Neural cell (in vitro differentiated cells): ENCODE measurements around the gene ZNF304. TPM values are rescaled to one million over a fixed set of nuclear protein-coding genes. Genes with fewer than 3 reads are reported as not detected.
"Not testable (repeated sequence)": the region's sequence is repeated elsewhere in the genome, so short reads cannot be mapped to it uniquely, and the experiment has no call there.

ENCODE experiments used
- H2AFZ ChIP-seq: fragments of 200-600, 300-800 bp; sonication (generic), shearing (Covaris generic); 2 replicates; pipeline ENCODE4 v1.6.0; 2014; ENCODE audit warnings: low read depth, mild to moderate bottlenecking, antibody characterized with exemption, low read length, moderate library complexity
- H3F3A ChIP-seq: fragments of 200-600 bp; shearing (Covaris generic); 2 replicates; pipeline ENCODE4 v1.6.1; 2016; ENCODE audit warnings: mild to moderate bottlenecking, moderate library complexity, mixed read lengths, antibody characterized with exemption, low read length; ENCODE audit not compliant: insufficient read depth, poor library complexity, severe bottlenecking
- H3K27ac ChIP-seq: fragments of 200-600, 300-800 bp; sonication (generic), shearing (Covaris generic); 2 replicates; pipeline ENCODE4 v1.5.1; 2014; ENCODE audit warnings: mild to moderate bottlenecking, low read length, moderate library complexity
- H3K27me3 ChIP-seq: fragments of 300-800, 200-600 bp; sonication (generic), shearing (Covaris generic); 2 replicates; pipeline ENCODE4 v1.6.0; 2014; ENCODE audit warnings: mild to moderate bottlenecking, low read depth, low read length, moderate library complexity; ENCODE audit not compliant: insufficient read depth
- H3K36me3 ChIP-seq: fragments of 300-800, 200-600 bp; sonication (generic), shearing (Covaris generic); 2 replicates; pipeline ENCODE4 v1.5.1; 2014; ENCODE audit warnings: mild to moderate bottlenecking, antibody characterized with exemption, low read length, moderate library complexity; ENCODE audit not compliant: insufficient read depth
- H3K4me2 ChIP-seq: fragments of 300-800, 200-600 bp; sonication (generic), shearing (Covaris generic); 2 replicates; pipeline ENCODE4 v1.6.0; 2014; ENCODE audit warnings: mild to moderate bottlenecking, low read length
- H3K4me3 ChIP-seq: fragments of 300-800, 200-600 bp; sonication (generic), shearing (Covaris generic); 2 replicates; pipeline ENCODE4 v1.5.1; 2014; ENCODE audit warnings: mild to moderate bottlenecking, low read length, moderate library complexity
- H3K79me2 ChIP-seq: fragments of 200-600 bp; shearing (Covaris generic); replicated peaks from 2 replicates; pipeline ENCODE4 v1.6.0; 2014; ENCODE audit warnings: mild to moderate bottlenecking, low read length, moderate library complexity; ENCODE audit not compliant: insufficient read depth
- H3K9ac ChIP-seq: fragments of 300-800, 200-600 bp; sonication (generic), shearing (Covaris generic); 2 replicates; pipeline ENCODE4 v1.6.1; 2016; ENCODE audit warnings: mild to moderate bottlenecking, low read length, mixed read lengths
- H3K9me2 ChIP-seq: fragments of 200-600 bp; shearing (Covaris generic); 2 replicates; pipeline ENCODE4 v1.6.1; 2016; ENCODE audit warnings: mild to moderate bottlenecking, low read length, mixed read lengths; ENCODE audit not compliant: insufficient read depth
- H3K9me3 ChIP-seq: fragments of 200-600, 300-800 bp; sonication (generic), shearing (Covaris generic); 2 replicates; pipeline ENCODE4 v1.6.1; 2016; ENCODE audit warnings: mild to moderate bottlenecking, mixed run types, low read length, moderate library complexity, mixed read lengths
- H4K20me1 ChIP-seq: fragments of 200-600 bp; shearing (Covaris generic); 2 replicates; pipeline ENCODE4 v1.6.1; 2016; ENCODE audit warnings: mild to moderate bottlenecking, mixed run types; ENCODE audit not compliant: insufficient read depth
- CTCF ChIP-seq: fragments of 450-650 bp; IDR thresholded peaks from 2 replicates; pipeline ENCODE4 v1.5.1; 2014; ENCODE audit warnings: antibody characterized with exemption, mild to moderate bottlenecking, moderate library complexity; ENCODE audit not compliant: poor library complexity, severe bottlenecking
- EZH2 ChIP-seq: fragments of 200-600, 300-800 bp; shearing (Covaris generic), sonication (generic); IDR thresholded peaks from 2 replicates; pipeline ENCODE4 v1.6.1; 2014; ENCODE audit warnings: antibody characterized with exemption, low read length, borderline replicate concordance, mild to moderate bottlenecking; ENCODE audit not compliant: insufficient read depth, poor library complexity, severe bottlenecking
- MXI1 ChIP-seq: fragments of 450-650 bp; conservative IDR thresholded peaks from 2 replicates; pipeline ENCODE4 v1.6.1; 2014; ENCODE audit warnings: antibody characterized with exemption, mild to moderate bottlenecking; ENCODE audit not compliant: poor library complexity, severe bottlenecking
- POLR2AphosphoS5 ChIP-seq: IDR thresholded peaks from 2 replicates; pipeline ENCODE4 v1.6.1; 2012
- REST ChIP-seq: IDR thresholded peaks from 2 replicates; pipeline ENCODE4 v1.6.1; 2012; ENCODE audit warnings: borderline replicate concordance
- SMC3 ChIP-seq: fragments of 450-650 bp; conservative IDR thresholded peaks from 2 replicates; pipeline ENCODE4 v1.6.1; 2014; ENCODE audit warnings: antibody characterized with exemption, mild to moderate bottlenecking, moderate library complexity; ENCODE audit not compliant: poor library complexity
- TAF1 ChIP-seq: IDR thresholded peaks from 2 replicates; pipeline ENCODE4 v1.6.1; 2012; ENCODE audit warnings: low read depth
- polyA plus RNA-seq: library from polyadenylated mRNA; depleted of rRNA; stranded (reverse); fragments of >200 nt; gene quantifications from 2 replicates; pipeline ENCODE4 v1.2.3, GENCODE V29; 2014

ZNF304 gene
- polyA plus RNA-seq, 1 donor from 2014 or later: 20.6 TPM

- no peak overlapping the region for H3K4me2 ChIP-seq
- H3K9me3 ChIP-seq: no peaks in the 10 kb centered on the region
- no peak overlapping the region for H3K27ac ChIP-seq
- H3K79me2 ChIP-seq: peaks cover 17% of the 10 kb centered on the region
- no peaks in the 10 kb centered on the region for H4K20me1 ChIP-seq
- no peaks in the 10 kb centered on the region for H3K36me3 ChIP-seq
- no peaks in the 10 kb centered on the region for H3K27me3 ChIP-seq
- H3K9ac ChIP-seq: no peak overlapping the region
- H3K9me2 ChIP-seq: no peaks in the 10 kb centered on the region
- TF ChIP-seq TAF1 (no peak), POLR2AphosphoS5 (no peak), CTCF (no peak), EZH2 (no peak), SMC3 (no peak)
- H2AFZ ChIP-seq: no peak overlapping the region
- no peaks in the 10 kb centered on the region for H3F3A ChIP-seq
- H3K4me3 ChIP-seq: no peak overlapping the region
Observed at GRCh38 chr19:57366776-57367175, 15.7 kb downstream of the ZNF304 start.

- Histone ChIP-seq H3K9me3 (peaks cover 11% of the 10 kb centered on the region), H3K4me3 (no peak overlapping the region), H3K9ac (no peak overlapping the region), H3K27me3 (no peaks in the 10 kb centered on the region), H3F3A (no peaks in the 10 kb centered on the region), H3K4me2 (no peak overlapping the region), H4K20me1 (no peaks in the 10 kb centered on the region), H3K9me2 (no peaks in the 10 kb centered on the region), H3K36me3 (peaks cover 25% of the 10 kb centered on the region), H3K79me2 (no peaks in the 10 kb centered on the region), H3K27ac (no peak overlapping the region), H2AFZ (no peak overlapping the region)
- TF ChIP-seq CTCF (no peak), EZH2 (no peak)
Observed at GRCh38 chr19:57374179-57374578, 23.1 kb downstream of the ZNF304 start.

- Histone ChIP-seq H3K36me3 (peaks cover 25% of the 10 kb centered on the region), H3K9me3 (peaks cover 11% of the 10 kb centered on the region)
- not testable (repeated sequence) for H3K9me2 ChIP-seq, H3K4me3 ChIP-seq, H3K27ac ChIP-seq, H3F3A ChIP-seq, H3K27me3 ChIP-seq, H3K4me2 ChIP-seq, H4K20me1 ChIP-seq, H2AFZ ChIP-seq, H3K79me2 ChIP-seq, H3K9ac ChIP-seq
Observed at GRCh38 chr19:57374647-57375046, 23.6 kb downstream of the ZNF304 start.

GRCh38 chr19:57376151-57376550, 25.1 kb downstream of the ZNF304 start:
- no peak overlapping the region for H3K4me2 ChIP-seq
- H3K4me3 ChIP-seq: no peak overlapping the region
- H2AFZ ChIP-seq: no peak overlapping the region
- no peaks in the 10 kb centered on the region for H3K27me3 ChIP-seq
- H3F3A ChIP-seq: no peaks in the 10 kb centered on the region
- no peaks in the 10 kb centered on the region for H4K20me1 ChIP-seq
- no peaks in the 10 kb centered on the region for H3K9me2 ChIP-seq
- H3K9me3 ChIP-seq: peaks cover 11% of the 10 kb centered on the region
- H3K9ac ChIP-seq: no peak overlapping the region
- no peaks in the 10 kb centered on the region for H3K79me2 ChIP-seq
- no peak overlapping the region for H3K27ac ChIP-seq
- TF ChIP-seq SMC3 (no peak), MXI1 (no peak), REST (no peak), POLR2AphosphoS5 (no peak), TAF1 (no peak)
- peaks cover 25% of the 10 kb centered on the region for H3K36me3 ChIP-seq
